HG03432 (cell line): Measurements from ENCODE around the gene KLF1.
A peak's percentile ranks its signal among the peaks of the same experiment; 100 is the strongest.
"Not testable (repeated sequence)": the region's sequence is repeated elsewhere in the genome, so short reads cannot be mapped to it uniquely, and the experiment has no call there.

Experiments used
- ATAC-seq: cut with Tn5 transposase; IDR thresholded peaks from one replicate; pipeline ENCODE4 v1.9.1; 2021; ENCODE audit warnings: mild to moderate bottlenecking, moderate library complexity; ENCODE audit not compliant: unreplicated experiment

Gene KLF1

GRCh38 chr19:12868540-12869112 lies 18.4 kb downstream of the KLF1 start:
- no peak for ATAC-seq

GRCh38 chr19:12867120-12868099 lies 19.6 kb downstream of the KLF1 start:
- peak; percentile 55 for ATAC-seq

- ATAC-seq = no peak
Observed at GRCh38 chr19:12866416-12867119, 20.4 kb downstream of the KLF1 start.

- no peak for ATAC-seq
Observed at GRCh38 chr19:12865746-12866415, 21.1 kb downstream of the KLF1 start.

GRCh38 chr19:12864721-12865715 lies 22.0 kb downstream of the KLF1 start:
- ATAC-seq = no peak

- ATAC-seq = no peak
Observed at GRCh38 chr19:12864143-12864542, 22.9 kb downstream of the KLF1 start.

GRCh38 chr19:12859546-12859945 lies 27.5 kb downstream of the KLF1 start:
- ATAC-seq = no peak

- no peak for ATAC-seq
Observed at GRCh38 chr19:12858041-12858928, 28.7 kb downstream of the KLF1 start.

- ATAC-seq = no peak
Observed at GRCh38 chr19:12856653-12857052, 30.3 kb downstream of the KLF1 start.

GRCh38 chr19:12847159-12848139 lies 39.6 kb downstream of the KLF1 start:
- ATAC-seq = no peak

- not testable (repeated sequence) for ATAC-seq
Observed at GRCh38 chr19:12846613-12847012, 40.4 kb downstream of the KLF1 start.

GRCh38 chr19:12843999-12844732 lies 42.8 kb downstream of the KLF1 start:
- ATAC-seq = no peak

GRCh38 chr19:12843328-12843727 lies 43.7 kb downstream of the KLF1 start:
- no peak for ATAC-seq

- ATAC-seq = no peak
Observed at GRCh38 chr19:12842511-12842910, 44.5 kb downstream of the KLF1 start.

- no peak for ATAC-seq
Observed at GRCh38 chr19:12841094-12841493, 45.9 kb downstream of the KLF1 start.

GRCh38 chr19:12840091-12841079 lies 46.6 kb downstream of the KLF1 start:
- no peak for ATAC-seq
